ENCODE results near the gene SPATA32. TPM values are rescaled to one million over a fixed set of nuclear protein-coding genes. Genes with fewer than 3 reads are reported as not detected.

SPATA32 gene
- total RNA-seq, 1 experiment from 2014 or later: 0.15 TPM

GRCh38 chr17:45274033-45274432, 12.1 kb upstream of the SPATA32 start:
- no TSS peak for BruUV-seq (replicated peaks)
- Histone ChIP-seq H3K4me3 (replicated peaks in 1 of 2; ENCODE audit: low read depth in 1 of 2, low read length in 2 of 2) (no peak overlapping the region), H3K27ac (ENCODE audit: low read depth, low read length) (no peak overlapping the region), H2AFZ (ENCODE audit: low read depth, low read length, poor library complexity, severe bottlenecking) (no peak overlapping the region), H3K27me3 (ENCODE audit: insufficient read depth, low read length) (no peaks in the 10 kb centered on the region), H3K4me1 (ENCODE audit: control insufficient read depth in 1 of 2, insufficient read depth in 2 of 2, low read length in 2 of 2) (peaks cover 10 to 19% of the 10 kb centered on the region in 2 experiments), H4K20me1 (ENCODE audit: insufficient read depth) (no peaks in the 10 kb centered on the region; the same call in 1 of the 2 replicates), H3K4me2 (ENCODE audit: low read length) (no peak overlapping the region), H3K9me3 (ENCODE audit: control insufficient read depth in 1 of 2, insufficient read depth in 1 of 2, low read depth in 1 of 2, low read length in 2 of 2) (no peaks in the 10 kb centered on the region), H3K9ac (ENCODE audit: low read length) (no peak overlapping the region), H3K36me3 (ENCODE audit: control insufficient read depth in 1 of 2, insufficient read depth in 2 of 2, low read length in 2 of 2) (peaks cover 38 to 40% of the 10 kb centered on the region in 2 experiments), H3K9me2 (ENCODE audit: insufficient read depth) (no peaks in the 10 kb centered on the region), H3K79me2 (ENCODE audit: insufficient read depth, low read length) (peaks cover 6% of the 10 kb centered on the region; the same call in 1 of the 2 replicates)
- POLR2A ChIA-PET: no interaction called here
- DNase-seq (ENCODE audit: low read depth, low spot score) (no peak), ATAC-seq (no peak)
- intact Hi-C loops (cut with micrococcal nuclease): no loop called here
- TF ChIP-seq ZBTB33 (IDR thresholded peaks at IDR 0.05; ENCODE audit: extremely low read depth, insufficient replicate concordance, low read length) (no peak), POLR2AphosphoS5 (IDR thresholded peaks at IDR 0.05; ENCODE audit: low read depth, low read length) (no peak), ELF1 (IDR thresholded peaks at IDR 0.05; ENCODE audit: borderline replicate concordance, low read depth) (no peak), ZNF274 (IDR thresholded peaks at IDR 0.05; ENCODE audit: low read depth, low read length) (no peak), RAD21 (IDR thresholded peaks at IDR 0.05; ENCODE audit: low read depth) (no peak), EZH2 (IDR thresholded peaks at IDR 0.05) (no peak), REST (IDR thresholded peaks at IDR 0.05; ENCODE audit: low read depth) (no peak), EGR1 (IDR thresholded peaks at IDR 0.05; ENCODE audit: low read depth) (no peak), SIN3A (IDR thresholded peaks at IDR 0.05; ENCODE audit: low read depth) (no peak), JUND (IDR thresholded peaks at IDR 0.05) (no peak), SRF (IDR thresholded peaks at IDR 0.05; ENCODE audit: low read depth) (no peak), TCF7L2 (IDR thresholded peaks at IDR 0.05; ENCODE audit: borderline replicate concordance, extremely low read depth, insufficient read depth, insufficient read length) (no peak), POLR2A (IDR thresholded peaks at IDR 0.05; ENCODE audit: borderline replicate concordance, extremely low read depth, insufficient read depth, insufficient read length) (no peak), SP1 (IDR thresholded peaks at IDR 0.05; ENCODE audit: low read depth) (no peak), EZH2phosphoT487 (IDR thresholded peaks at IDR 0.05; ENCODE audit: borderline replicate concordance) (no peak), CBX3 (IDR thresholded peaks at IDR 0.05; ENCODE audit: low read depth) (no peak), ATF3 (IDR thresholded peaks at IDR 0.05) (no peak)
- CTCF ChIA-PET: interaction anchor here (5.5 kb wide), 1 partner anchor 111 kb away, joined by 115 read pairs; no protein-coding TSS in a partner anchor
- RAD21 ChIA-PET (ENCODE audit: low non-redundant PET in 1 of 2, low total read pairs in 2 of 2, uncharacterized antibody in 2 of 2, unreplicated experiment in 2 of 2): no interaction called here

All from HCT116 (cell line).